ENCODE measurements around the gene PAPLN.
"Not testable (repeated sequence)": the region's sequence is repeated elsewhere in the genome, so short reads cannot be mapped to it uniquely, and the experiment has no call there.

The PAPLN gene

DNA sequence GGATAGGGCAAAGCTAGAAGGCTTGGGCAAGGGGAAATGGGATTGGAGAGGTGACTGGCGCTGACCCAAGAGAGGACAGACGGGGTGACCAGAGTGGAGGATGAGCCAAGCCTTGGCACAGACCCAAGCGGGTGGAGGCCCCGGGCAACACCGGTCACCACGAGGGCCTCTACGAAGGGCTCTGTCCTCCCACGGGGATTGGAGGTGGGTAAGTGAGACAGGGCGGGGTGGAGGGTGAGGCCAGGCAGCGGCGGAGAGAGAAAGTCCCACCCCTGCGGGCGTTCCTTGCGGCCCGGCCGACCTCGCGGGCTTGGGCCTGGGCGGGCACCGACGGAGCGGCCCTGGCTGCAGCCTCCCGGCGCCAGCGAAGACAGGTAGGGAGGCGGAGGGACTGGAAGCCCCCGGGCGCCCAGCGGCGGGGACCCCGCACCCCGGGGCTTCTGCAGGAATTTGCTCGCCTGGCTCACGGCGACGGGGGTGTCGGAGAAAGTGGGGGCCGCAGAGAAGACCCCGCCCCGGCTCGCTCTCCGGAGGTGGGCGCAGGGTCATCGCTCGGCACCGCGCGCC lies at the start of gene PAPLN:
TSS of gene PAPLN (plus strand) at position 288 of the 567 bp plus-strand sequence. CDS start 2,273 bp downstream, outside the sequence.
- no peak for DNase-seq (ENCODE audit: low read depth in 3 of 3, low spot score in 1 of 3)

- DNase-seq (ENCODE audit: low read depth in 3 of 3, low spot score in 1 of 3) = no peak
Observed at GRCh38 chr14:73188501-73188911, 48.8 kb upstream of the PAPLN start.

- DNase-seq (ENCODE audit: low read depth in 3 of 3, low spot score in 1 of 3) = no peak
Observed at GRCh38 chr14:73189651-73190050, 47.7 kb upstream of the PAPLN start.

GRCh38 chr14:73191441-73191840 lies 45.9 kb upstream of the PAPLN start:
- DNase-seq (ENCODE audit: low read depth in 3 of 3, low spot score in 1 of 3) = no peak

DNA sequence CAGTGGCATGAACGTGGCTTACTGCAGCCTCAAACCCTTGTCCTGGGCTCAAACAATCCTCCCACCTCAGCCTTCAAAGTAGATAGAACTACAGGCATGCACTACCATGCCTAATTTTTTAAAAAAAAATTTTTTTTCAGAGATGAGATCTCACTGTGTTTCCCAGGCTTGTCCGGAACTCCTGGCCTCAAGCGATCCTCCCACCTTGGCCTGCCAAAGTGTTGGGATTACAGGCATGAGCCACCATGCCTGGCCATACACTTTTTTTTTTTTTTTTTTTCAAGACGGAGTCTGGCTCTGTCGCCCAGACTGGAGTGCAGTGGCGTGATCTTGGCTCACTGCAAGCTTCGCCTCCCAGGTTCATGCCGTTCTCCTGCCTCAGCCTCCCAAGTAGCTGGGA lies 43.0 kb upstream of the PAPLN start:
- not testable (repeated sequence) for DNase-seq (ENCODE audit: low read depth in 3 of 3, low spot score in 1 of 3)

DNA sequence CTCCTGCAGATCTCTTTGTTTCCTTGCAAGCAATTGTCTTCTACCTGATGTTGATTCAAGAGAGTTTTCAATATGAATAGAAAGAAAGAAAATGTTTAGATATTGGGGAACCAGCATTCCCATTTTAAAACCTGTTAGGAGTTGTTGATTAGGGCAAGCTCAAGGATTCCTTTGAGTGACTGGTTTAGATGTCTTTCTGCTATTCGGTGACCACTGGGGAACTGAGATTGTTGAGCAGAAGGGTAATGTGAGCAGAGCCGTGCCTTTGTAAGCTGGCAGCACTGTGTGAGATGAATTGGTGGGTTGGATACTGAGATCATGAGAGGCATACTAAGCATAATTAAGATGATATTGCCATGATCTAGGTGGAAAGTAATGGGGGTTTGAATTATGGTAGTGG lies 39.1 kb upstream of the PAPLN start:
- no peak for DNase-seq (ENCODE audit: low read depth in 3 of 3, low spot score in 1 of 3)

- DNase-seq (ENCODE audit: low read depth in 3 of 3, low spot score in 1 of 3) = no peak
Observed at GRCh38 chr14:73203527-73203926, 33.8 kb upstream of the PAPLN start.

DNA sequence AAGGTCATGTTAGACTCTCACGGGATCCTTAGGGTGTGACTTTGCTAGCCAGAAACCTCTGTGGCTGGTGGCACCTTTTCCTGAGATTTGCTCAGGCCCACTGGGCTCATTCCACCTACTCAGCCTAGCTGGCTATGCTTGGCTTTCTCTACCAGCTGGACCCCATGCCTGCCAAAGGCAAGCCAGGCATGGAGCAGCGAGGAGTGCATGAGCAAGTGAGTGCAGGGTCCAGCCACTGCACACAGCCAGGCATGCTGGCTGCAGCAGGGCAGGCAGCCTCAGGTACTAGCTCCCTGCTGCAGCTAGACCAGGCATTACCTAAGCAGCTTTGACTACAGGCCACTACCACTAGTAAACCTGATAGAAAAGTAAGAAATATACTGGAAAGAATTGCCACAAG lies 29.7 kb upstream of the PAPLN start:
- no peak for DNase-seq (ENCODE audit: low read depth in 3 of 3, low spot score in 1 of 3)

DNA sequence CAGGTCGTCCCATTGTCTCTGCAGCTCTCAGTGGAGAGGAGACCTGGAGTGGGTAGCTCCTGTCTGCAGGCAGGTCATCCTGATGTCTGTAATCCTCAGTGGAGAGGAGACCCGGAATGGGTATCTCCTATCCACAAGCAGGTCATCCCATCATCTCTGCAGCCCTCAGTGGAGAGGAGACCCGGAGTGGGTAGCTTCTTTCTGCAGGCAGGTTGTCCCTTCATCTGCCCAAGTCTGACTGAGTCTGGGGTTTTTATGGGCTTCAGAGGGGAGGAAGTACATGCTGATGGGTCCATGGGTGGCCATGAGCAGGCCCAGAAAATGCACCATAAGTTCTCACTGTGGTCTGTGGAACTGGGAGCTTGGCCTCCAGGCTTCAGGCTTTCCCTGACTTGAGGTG lies 28.9 kb upstream of the PAPLN start:
- DNase-seq (ENCODE audit: low read depth in 3 of 3, low spot score in 1 of 3) = no peak

DNA sequence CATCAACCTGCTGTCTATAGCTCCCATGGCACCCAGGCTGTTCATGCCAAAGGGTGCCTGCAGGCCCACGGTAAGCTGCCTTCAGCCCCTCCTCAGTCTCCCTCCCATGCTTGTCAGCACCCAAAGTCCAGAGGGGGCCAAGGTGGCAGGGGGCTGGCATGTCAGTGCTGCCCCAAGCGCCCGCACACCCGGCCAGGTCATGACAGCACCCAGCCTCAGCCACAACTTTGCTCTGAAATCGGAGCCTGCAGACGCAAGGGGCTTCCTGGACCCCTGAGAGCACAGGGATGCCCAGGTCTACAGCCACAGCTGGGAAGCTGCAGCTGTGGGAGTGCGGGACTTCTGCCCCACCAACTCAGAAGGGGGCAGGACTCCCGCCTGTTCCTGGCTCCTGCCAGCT lies 28.5 kb upstream of the PAPLN start:
- DNase-seq (ENCODE audit: low read depth in 3 of 3, low spot score in 1 of 3) = no peak

DNA sequence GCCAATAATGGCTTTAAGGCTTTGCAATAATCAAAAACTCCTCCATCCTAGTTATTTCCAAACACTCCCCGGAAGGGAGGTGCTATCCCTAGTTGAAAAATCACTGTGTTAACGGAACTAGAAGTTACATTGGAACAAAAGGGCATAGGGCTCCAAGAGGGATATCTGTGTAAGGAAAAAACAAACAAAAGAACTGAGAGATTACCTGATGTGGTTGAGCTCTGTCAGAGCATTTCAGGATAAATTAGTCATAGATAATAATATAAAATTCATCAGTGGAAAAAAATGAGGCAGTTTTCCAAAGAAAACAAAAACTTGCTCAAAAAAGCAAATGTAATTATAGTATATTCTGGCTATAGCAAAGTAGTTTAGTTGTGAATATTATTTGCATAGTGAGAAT lies 27.4 kb upstream of the PAPLN start:
- no peak for DNase-seq (ENCODE audit: low read depth in 3 of 3, low spot score in 1 of 3)

DNA sequence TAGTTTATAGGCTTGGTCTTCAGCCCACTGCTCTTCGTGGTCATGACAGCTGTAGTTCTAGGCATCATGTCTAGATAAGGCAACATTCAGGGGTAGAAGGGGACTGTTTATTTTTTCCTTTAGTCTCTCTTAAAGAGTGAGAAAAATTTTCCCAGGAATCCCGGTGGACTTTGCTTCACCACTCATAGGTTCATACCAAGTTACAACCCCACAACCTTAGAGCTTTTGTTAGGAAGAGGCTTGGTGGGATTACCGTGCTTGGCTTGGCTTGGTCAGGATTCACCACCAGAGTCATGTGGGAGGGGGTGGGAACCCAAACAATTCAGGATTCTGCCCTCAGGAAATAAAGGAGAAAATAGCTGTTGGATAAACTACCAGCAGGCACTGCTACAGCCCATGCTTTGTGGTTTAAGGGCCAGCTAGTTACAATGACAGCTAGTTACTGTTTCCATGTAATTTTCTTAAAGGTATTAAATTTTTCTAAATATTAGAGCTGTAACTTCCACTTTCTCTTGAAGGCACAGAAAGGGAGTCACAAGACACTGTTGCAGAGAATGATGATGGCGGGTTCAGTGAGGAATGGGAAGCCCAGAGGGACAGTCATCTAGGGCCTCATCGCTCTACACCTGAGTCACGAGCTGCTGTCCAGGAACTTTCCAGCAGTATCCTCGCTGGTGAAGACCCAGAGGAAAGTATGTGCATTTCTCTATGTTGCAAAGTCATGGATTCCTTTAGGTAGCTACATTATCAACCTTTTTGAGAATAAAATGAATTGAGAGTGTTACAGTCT lies 25.9 kb upstream of the PAPLN start:
- DNase-seq (ENCODE audit: low read depth in 3 of 3, low spot score in 1 of 3) = no peak

- no peak for DNase-seq (ENCODE audit: low read depth in 3 of 3, low spot score in 1 of 3)
Observed at GRCh38 chr14:73216030-73216429, 21.3 kb upstream of the PAPLN start.

DNA sequence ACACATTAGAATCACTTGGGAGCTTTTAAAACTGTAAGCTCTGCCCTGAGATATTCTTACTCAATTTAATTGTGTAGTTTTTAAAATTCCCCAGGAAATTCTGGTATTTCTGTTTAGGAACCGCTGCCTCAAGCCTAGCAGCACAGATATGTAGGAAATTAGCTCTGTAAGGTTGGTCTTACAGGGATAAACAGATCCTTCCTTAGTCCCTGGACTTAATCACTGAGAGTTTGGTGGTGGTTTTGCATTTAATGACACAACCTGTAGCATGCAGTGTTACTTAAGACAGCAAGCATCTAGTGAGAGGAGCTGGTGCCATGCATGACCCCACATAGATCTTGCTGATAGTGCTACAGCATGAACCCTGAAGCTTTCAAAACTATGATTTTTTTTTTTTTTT lies 19.9 kb upstream of the PAPLN start:
- no peak for DNase-seq (ENCODE audit: low read depth in 3 of 3, low spot score in 1 of 3)

- no peak for DNase-seq (ENCODE audit: low read depth in 3 of 3, low spot score in 1 of 3)
Observed at GRCh38 chr14:73220061-73220460, 17.2 kb upstream of the PAPLN start.

DNA sequence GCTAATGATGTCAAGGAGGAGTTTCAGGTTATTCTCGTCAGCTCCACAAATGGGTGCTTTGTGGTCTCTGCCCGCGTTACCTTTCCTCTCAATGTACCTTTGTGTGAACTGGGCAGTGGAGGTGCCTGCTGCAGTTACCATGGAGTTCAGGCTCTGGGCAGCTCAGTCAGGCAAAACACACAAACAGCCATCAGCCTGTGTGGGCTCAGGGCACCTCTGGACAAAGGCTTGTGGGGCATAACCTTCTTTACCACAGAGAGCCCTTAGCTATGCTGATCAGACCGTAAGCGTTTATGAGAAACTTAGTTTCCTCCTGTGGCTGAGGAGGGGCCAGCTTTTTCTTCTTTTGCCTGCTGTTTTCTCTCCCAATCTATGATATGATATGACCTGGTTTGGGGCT lies 16.7 kb upstream of the PAPLN start:
- no peak for DNase-seq (ENCODE audit: low read depth in 3 of 3, low spot score in 1 of 3)

DNA sequence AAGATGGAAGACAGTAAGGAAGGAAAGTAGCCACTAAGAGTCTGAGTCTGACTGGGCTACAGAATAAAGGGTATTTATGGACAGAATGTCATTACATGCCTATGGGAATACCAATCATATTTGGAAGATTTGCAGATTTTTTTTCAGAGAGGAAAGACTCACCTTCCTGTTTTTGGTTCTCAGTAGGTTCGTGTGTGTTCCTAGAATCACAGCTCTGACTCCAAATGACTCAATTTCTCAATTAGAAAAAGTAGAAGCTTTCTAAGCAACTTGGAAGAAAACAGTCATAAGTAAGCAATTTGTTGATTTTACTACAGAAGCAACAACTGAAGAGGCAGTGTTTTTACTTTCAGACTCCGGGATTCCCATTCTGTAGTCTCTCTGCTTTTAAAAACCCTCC lies 15.4 kb upstream of the PAPLN start:
- DNase-seq (ENCODE audit: low read depth in 3 of 3, low spot score in 1 of 3) = no peak

- DNase-seq (ENCODE audit: low read depth in 3 of 3, low spot score in 1 of 3) = no peak
Observed at GRCh38 chr14:73223049-73223448, 14.3 kb upstream of the PAPLN start.

- DNase-seq (ENCODE audit: low read depth in 3 of 3, low spot score in 1 of 3) = no peak
Observed at GRCh38 chr14:73225496-73225895, 11.8 kb upstream of the PAPLN start.

DNA sequence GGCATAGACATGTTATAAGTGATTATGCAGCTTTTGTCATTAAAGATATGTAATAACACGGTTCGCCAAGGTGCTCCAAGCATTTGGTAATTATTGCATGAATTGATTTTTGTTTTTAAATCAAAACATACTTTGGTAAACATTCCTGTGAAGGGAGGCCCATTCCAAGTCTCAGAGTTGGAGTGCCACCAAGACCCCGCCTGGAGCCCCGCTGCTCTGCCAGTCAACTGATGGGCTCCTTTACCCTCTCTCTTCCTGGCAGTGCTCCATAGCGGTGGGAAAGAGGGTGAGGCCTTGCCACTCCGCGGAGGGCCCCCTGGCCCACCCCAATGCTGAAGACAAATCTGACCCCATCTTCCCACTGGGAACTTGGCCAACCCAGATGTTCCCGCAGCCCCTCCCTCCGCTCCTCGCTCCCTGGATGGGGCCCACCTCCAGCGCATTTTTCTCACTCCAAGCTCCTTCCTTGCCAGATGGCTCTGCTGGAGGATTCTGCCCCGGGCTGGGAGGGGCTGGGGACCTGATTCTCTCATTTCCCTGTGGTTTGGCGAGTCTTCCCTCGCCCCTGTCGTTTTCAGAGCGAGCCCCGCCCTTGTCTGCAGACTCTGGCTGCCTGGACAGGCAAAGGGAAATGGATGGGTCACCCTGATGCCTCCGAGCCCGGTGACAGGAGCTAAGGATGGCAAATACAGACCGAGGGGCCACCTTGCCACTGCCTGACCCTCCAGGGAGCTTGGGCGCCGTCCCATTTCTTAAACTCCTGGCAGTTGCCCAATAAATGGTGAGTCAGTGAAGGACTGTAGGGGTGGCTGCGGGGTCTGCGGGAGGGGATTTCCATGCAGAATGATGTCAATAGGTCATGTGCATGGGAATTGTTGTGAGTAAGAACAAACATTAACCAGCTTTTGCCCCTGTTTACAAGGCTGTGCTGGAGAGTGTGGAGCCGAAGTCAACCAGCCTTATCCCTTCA lies 9.2 kb upstream of the PAPLN start:
- DNase-seq (ENCODE audit: low read depth in 3 of 3, low spot score in 1 of 3) = no peak

DNA sequence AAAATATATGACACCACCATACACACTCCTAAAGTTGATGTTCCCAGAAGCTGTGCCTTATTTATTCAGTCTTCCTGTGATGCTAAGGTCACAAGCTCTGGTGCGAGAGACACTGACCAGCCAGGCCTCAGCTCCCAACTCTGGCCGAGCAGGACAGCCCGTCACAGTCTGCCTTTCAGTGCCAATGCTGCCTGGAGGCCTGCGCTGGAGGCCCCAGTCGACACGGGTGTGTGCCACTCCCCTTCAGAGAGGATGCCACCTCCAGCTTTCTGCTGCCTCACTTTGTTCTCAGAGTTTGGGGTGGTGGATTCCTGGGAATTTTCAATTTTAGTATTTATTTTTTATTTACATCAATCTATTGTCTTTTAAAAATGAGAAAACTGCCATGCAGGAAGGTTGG lies 7.3 kb upstream of the PAPLN start:
- no peak for DNase-seq (ENCODE audit: low read depth in 3 of 3, low spot score in 1 of 3)

Measured in stimulated activated CD4-positive, alpha-beta T cell treated with anti-CD3 and anti-CD28 coated beads, TNF-alpha, amount 100 ng/mL, for 1 hour (primary cell).